ENCODE measurements around the gene RAP1A. TPM values are rescaled to one million over a fixed set of nuclear protein-coding genes. Genes with fewer than 3 reads are reported as not detected.

The RAP1A gene
- total RNA-seq, 1 donor from 2014 or later = 41.7 TPM

- Mint-ChIP-seq H3K36me3 (ENCODE audit: low read depth, unreplicated experiment) (no peaks in the 10 kb centered on the region), H3K27ac (ENCODE audit: unreplicated experiment) (no peak overlapping the region), H3K9me3 (ENCODE audit: unreplicated experiment) (no peaks in the 10 kb centered on the region), H3K4me1 (ENCODE audit: unreplicated experiment) (peaks cover 15% of the 10 kb centered on the region), H3K27me3 (ENCODE audit: unreplicated experiment) (peaks cover 2% of the 10 kb centered on the region), H3K4me3 (ENCODE audit: unreplicated experiment) (no peak overlapping the region)
- TF ChIP-seq CTCF (IDR thresholded peaks at IDR 0.05; ENCODE audit: unreplicated experiment) = no peak
- DNase-seq (ENCODE audit: low spot score) = no peak
These were observed 23.1 kb upstream of the RAP1A start for GRCh38 chr1:111596499-111596898.

GRCh38 chr1:111597426-111597825 is 22.2 kb upstream of the RAP1A start:
- no peak for DNase-seq (ENCODE audit: low spot score)
- H3K9me3 Mint-ChIP-seq (ENCODE audit: unreplicated experiment) = no peaks in the 10 kb centered on the region
- H3K27me3 Mint-ChIP-seq (ENCODE audit: unreplicated experiment) = peaks cover 2% of the 10 kb centered on the region
- no peak overlapping the region for H3K27ac Mint-ChIP-seq (ENCODE audit: unreplicated experiment)
- no peak overlapping the region for H3K4me3 Mint-ChIP-seq (ENCODE audit: unreplicated experiment)
- no peak for TF ChIP-seq CTCF (IDR thresholded peaks at IDR 0.05; ENCODE audit: unreplicated experiment)
- H3K4me1 Mint-ChIP-seq (ENCODE audit: unreplicated experiment) = peaks cover 14% of the 10 kb centered on the region
- no peaks in the 10 kb centered on the region for H3K36me3 Mint-ChIP-seq (ENCODE audit: low read depth, unreplicated experiment)

- no peak overlapping the region for H3K27ac Mint-ChIP-seq (ENCODE audit: unreplicated experiment)
These were observed 21.0 kb upstream of the RAP1A start for GRCh38 chr1:111598544-111598943.

GRCh38 chr1:111599781-111600693 is 19.6 kb upstream of the RAP1A start:
- H3K4me1 Mint-ChIP-seq (ENCODE audit: unreplicated experiment) = no peaks in the 10 kb centered on the region
- no peak for DNase-seq (ENCODE audit: low spot score)
- no peak overlapping the region for H3K27ac Mint-ChIP-seq (ENCODE audit: unreplicated experiment)
- H3K9me3 Mint-ChIP-seq (ENCODE audit: unreplicated experiment) = no peaks in the 10 kb centered on the region
- TF ChIP-seq CTCF (IDR thresholded peaks at IDR 0.05; ENCODE audit: unreplicated experiment) = no peak
- no peaks in the 10 kb centered on the region for H3K36me3 Mint-ChIP-seq (ENCODE audit: low read depth, unreplicated experiment)
- no peak overlapping the region for H3K4me3 Mint-ChIP-seq (ENCODE audit: unreplicated experiment)
- H3K27me3 Mint-ChIP-seq (ENCODE audit: unreplicated experiment) = peaks cover 2% of the 10 kb centered on the region

More at GRCh38 chr1:111598544-111598943, 21.0 kb upstream of the RAP1A start:
- TF ChIP-seq CTCF (IDR thresholded peaks at IDR 0.05; ENCODE audit: unreplicated experiment) = no peak
- no peak overlapping the region for H3K4me3 Mint-ChIP-seq (ENCODE audit: unreplicated experiment)
- H3K27me3 Mint-ChIP-seq (ENCODE audit: unreplicated experiment) = peaks cover 2% of the 10 kb centered on the region
- no peaks in the 10 kb centered on the region for H3K36me3 Mint-ChIP-seq (ENCODE audit: low read depth, unreplicated experiment)
- peaks cover 4% of the 10 kb centered on the region for H3K4me1 Mint-ChIP-seq (ENCODE audit: unreplicated experiment)
- DNase-seq (ENCODE audit: low spot score) = no peak
- no peaks in the 10 kb centered on the region for H3K9me3 Mint-ChIP-seq (ENCODE audit: unreplicated experiment)

GRCh38 chr1:111600886-111601386 is 18.7 kb upstream of the RAP1A start:
- Mint-ChIP-seq H3K27me3 (ENCODE audit: unreplicated experiment) (peaks cover 2% of the 10 kb centered on the region), H3K4me3 (ENCODE audit: unreplicated experiment) (no peak overlapping the region), H3K36me3 (ENCODE audit: low read depth, unreplicated experiment) (no peaks in the 10 kb centered on the region), H3K27ac (ENCODE audit: unreplicated experiment) (no peak overlapping the region), H3K4me1 (ENCODE audit: unreplicated experiment) (no peaks in the 10 kb centered on the region), H3K9me3 (ENCODE audit: unreplicated experiment) (no peaks in the 10 kb centered on the region)
- TF ChIP-seq CTCF (IDR thresholded peaks at IDR 0.05; ENCODE audit: unreplicated experiment) = no peak
- DNase-seq (ENCODE audit: low spot score) = no peak

Data from endothelial cell (in vitro differentiated cells).